Measurements from ENCODE around the gene FBXO3.
"Not testable (repeated sequence)": the region's sequence is repeated elsewhere in the genome, so short reads cannot be mapped to it uniquely, and the experiment has no call there.

The FBXO3 gene

DNA sequence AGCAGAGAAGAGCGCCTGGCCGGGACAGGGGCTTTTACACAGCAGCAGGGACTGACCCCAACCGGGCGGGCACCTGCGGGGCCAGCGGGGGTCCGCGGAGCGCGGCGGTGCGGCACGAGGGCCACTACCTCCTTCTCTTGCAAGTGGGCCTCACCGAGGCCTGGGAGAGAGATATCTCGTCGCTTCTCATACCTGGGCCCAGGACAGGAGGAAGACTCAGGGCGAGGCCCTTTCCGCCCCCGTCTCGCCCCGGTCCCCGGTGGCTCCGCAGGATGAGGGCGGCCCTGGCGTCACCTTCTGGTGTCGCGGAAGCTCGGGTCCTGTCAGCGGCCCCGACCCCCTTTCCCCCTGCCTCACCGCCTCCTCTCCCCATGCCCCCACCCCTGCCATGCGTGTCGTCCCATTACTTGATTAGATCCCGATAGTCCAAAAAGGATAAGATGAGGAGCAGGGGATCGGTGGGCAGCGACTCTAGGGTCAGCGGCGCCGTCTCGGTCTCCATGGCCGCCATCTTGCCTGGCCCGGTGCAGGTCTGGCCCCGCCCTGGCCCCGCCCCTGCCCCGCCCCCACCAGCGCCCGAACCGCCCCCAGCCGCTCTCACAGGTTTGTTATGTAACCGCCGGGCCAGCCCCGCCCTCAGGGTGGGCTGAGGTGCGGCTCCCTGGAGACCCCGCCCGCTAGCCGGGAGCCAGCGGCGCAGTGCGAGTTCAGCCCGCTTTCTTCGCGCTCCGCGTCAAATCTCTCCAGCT lies at the start of gene FBXO3:
Gene FBXO3 (minus strand): TSS at position 534 of the 749 bp plus-strand sequence. CDS start 23 bp downstream, at position 511.
- DNase-seq (ENCODE audit: low read depth), result peak; percentile 41

- not testable (repeated sequence) for DNase-seq (ENCODE audit: low read depth)
Observed at GRCh38 chr11:33822981-33823380, 48.7 kb upstream of the FBXO3 start.

GRCh38 chr11:33819278-33820035 lies 45.1 kb upstream of the FBXO3 start:
- DNase-seq (ENCODE audit: low read depth), result no peak

GRCh38 chr11:33808228-33808828 lies 34.0 kb upstream of the FBXO3 start:
- peak; percentile 83 for DNase-seq (ENCODE audit: low read depth)

GRCh38 chr11:33804471-33804870 lies 30.2 kb upstream of the FBXO3 start:
- DNase-seq (ENCODE audit: low read depth), result no peak

DNA sequence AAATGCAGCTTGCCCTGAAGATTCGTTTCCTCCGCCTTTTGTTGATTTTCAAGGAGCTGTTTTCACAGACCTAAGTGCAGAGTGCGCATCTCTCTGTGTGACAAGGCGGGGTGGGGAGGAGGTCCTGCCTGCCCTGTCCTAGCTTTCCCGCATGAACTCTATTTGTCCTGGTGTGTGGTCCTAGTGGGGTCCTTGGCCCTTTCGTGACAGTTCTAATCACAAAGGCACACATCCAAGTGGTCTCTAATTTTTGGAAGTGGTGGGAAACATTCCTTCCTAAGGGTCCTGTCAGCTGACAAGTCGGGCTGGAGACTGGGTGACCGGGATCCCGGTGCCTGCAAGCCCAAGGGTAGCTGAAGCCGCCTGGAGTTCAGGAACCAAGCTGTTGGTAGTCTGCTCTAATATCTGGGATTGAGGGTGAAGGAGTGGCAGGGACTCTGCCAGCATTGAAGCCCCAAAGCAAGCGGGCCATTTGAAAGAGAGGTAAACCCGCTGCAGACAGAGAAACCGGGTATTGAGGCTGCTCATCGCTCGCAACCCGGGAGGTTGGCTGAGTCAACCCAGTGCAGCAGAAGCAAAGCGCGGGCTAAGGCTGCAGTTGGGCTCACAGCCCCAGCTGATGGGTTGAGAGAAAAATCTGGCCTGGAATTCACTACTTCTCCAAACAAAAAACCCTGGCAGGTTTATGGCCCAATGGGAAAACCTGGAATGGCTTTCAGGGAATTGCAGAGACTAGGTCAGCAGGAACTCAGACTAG lies 28.1 kb upstream of the FBXO3 start:
- no peak for DNase-seq (ENCODE audit: low read depth)

- no peak for DNase-seq (ENCODE audit: low read depth)
Observed at GRCh38 chr11:33801821-33802193, 27.5 kb upstream of the FBXO3 start.

- no peak for DNase-seq (ENCODE audit: low read depth)
Observed at GRCh38 chr11:33797879-33798278, 23.6 kb upstream of the FBXO3 start.

DNA sequence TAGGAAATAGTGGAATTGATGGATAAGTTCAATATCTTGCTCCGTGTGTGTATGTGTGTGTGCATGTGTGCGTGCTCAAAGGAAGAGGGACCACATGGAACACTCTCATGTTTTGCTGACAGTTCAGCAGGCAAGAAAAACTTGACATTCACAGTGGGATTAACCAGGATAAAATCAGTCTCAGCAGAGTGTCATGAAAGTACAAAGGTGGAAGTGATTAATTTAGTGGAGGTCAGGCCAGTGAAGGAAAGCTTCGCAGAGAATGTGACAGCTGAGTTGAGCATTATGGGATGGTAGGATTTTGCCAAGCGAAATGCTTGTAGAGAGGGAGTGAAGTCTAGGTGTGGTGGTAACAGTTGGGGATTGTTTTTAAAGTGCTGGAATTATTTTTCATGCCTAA lies 15.7 kb upstream of the FBXO3 start:
- no peak for DNase-seq (ENCODE audit: low read depth)

- DNase-seq (ENCODE audit: low read depth), result not testable (repeated sequence)
Observed at GRCh38 chr11:33788095-33788494, 13.8 kb upstream of the FBXO3 start.

- no peak for DNase-seq (ENCODE audit: low read depth)
Observed at GRCh38 chr11:33787076-33787475, 12.8 kb upstream of the FBXO3 start.

DNA sequence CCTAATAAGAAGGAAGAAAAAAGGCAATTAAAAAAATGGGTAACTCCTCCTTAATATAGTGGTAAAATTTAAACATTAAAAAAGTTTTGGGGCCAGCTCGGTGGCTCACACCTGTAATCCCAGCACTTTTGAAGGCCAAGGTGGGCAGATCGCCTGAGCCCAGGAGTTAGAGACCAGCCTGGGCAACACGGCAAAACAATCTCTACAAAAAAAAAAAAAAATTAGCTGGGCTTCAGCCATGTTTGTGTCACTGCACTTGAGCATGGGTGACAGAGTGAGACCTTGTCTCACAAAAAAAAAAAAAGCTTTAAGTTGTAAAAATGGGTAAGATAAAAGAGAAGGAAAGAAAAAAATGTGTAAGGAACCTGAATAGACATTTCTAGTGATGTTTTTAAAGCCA lies 11.3 kb upstream of the FBXO3 start:
- DNase-seq (ENCODE audit: low read depth), result no peak

GRCh38 chr11:33779849-33780528 lies 5.7 kb upstream of the FBXO3 start:
- DNase-seq (ENCODE audit: low read depth), result no peak

DNA sequence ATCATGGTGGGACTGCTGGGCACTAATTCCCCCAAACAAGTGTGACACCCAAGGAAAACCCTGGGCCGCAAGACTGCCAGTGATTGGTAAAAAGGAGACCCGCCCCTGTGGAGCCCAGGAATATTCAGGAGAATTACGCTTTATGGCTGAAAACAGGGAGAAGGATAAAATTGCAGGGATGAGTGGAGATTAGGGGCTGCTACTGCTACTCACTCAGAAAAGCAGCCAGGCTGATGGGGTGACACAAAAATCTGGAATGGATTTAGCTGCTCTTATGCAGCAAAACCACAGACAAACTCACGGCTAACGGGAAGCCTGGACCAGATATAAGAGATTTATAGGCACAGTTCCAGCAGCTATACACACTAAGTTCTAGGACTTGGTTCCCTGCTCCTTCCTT lies 4.4 kb upstream of the FBXO3 start:
- no peak for DNase-seq (ENCODE audit: low read depth)

DNA sequence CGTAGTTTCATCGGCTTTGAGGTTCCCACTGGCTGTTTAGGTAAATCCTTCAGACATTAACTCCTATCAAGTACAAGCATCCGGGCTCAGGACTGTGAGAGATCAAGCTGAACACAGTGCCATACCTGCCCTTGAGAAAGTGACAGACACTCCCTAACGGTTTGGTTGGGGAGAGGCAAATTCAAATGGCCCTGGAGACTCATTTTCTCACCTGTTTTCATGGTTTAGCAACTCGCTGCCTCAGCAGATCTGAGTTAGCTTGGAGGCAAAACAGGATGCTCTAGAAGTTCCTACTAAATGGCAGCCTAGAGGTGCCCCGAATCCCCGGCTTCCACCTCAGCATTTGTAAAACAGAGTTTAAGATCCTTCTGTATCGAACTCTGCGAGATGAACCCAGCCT lies 3.6 kb upstream of the FBXO3 start:
- no peak for DNase-seq (ENCODE audit: low read depth)

DNA sequence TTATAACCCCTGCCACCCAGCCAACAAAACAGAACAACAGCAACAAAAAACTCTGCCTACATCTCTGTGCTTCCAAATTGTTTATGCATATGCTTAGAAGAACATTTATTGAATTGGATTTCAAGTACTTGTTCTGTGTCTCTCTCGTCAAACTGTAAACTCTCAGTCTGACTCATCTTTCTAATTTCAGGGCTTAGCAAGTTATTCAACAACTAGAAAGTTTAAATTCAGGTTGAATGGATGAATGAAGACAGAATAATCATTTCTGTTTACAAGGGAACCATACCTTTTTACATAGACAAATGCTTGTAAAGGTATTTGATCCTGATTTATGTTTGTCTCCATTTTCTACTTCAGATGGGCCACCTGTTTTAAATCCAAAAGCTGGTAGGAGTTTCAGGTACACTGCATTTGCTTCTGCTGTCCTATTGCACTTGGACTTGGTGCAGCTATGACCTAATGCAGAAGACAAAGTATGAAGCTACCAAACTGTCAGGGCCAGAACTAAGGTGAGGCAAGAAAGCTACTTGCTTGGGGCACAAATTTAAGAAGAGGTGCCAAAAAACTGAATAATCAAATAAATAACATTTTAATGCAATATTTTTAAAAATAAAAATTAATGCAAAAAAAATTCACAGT lies 1.6 kb upstream of the FBXO3 start:
- no peak for DNase-seq (ENCODE audit: low read depth)

GRCh38 chr11:33775467-33775807 lies 1.1 kb upstream of the FBXO3 start:
- DNase-seq (ENCODE audit: low read depth), result no peak

- DNase-seq (ENCODE audit: low read depth), result no peak
Observed at GRCh38 chr11:33774736-33775466, 581 bp upstream of the FBXO3 start.

DNA sequence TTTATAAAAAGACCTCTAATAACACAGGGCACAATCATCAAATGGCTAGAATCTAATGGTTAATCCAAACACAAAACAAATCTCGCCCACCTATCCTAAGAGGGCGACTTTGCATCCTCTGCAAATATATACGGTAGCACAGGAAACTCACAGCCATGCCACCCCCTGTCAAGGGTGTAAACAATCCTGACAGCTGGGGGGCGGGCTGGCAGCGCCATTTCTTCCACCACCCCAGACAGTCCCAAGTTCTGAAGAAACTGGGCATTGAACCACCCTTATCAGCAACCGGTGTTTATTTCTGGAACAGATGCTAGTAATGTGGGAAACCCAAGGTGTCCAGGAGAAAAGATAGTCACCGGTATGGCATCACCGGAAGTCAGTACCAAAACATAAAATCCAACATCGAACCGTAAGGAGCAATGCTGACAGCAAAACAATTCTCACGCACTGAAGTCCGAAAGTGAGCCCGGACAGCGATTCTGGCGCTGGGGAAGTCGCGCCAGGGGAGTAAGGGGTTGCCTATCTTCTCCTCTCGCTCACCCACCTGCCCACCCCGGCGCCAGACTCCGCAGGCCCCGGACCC lies 825 bp downstream of the FBXO3 start:
- no peak for DNase-seq (ENCODE audit: low read depth)

GRCh38 chr11:33772870-33773269 lies 1.4 kb downstream of the FBXO3 start:
- DNase-seq (ENCODE audit: low read depth), result no peak

Measured in stimulated activated CD8-positive, alpha-beta memory T cell treated with anti-CD3 and anti-CD28 coated beads, Interleukin-15, amount 100 ng/mL, for 24 hours (primary cell).